ENCODE measurements around the gene TANC1.

Gene TANC1

GRCh38 chr2:159065313-159065712, 96.9 kb downstream of the TANC1 start:
- no peaks in the 10 kb centered on the region for H3K27me3 ChIP-seq (ENCODE audit: insufficient read depth, low read length, poor library complexity, severe bottlenecking)
- no peaks in the 10 kb centered on the region for H3K79me2 ChIP-seq (ENCODE audit: insufficient read depth, low read length)
- H3K9me3 ChIP-seq (ENCODE audit: insufficient read depth, low read depth, low read length): no peaks in the 10 kb centered on the region
- H3K4me1 ChIP-seq (ENCODE audit: insufficient read depth, low read length, poor library complexity, severe bottlenecking): peaks cover 6% of the 10 kb centered on the region
- no peaks in the 10 kb centered on the region for H4K20me1 ChIP-seq (ENCODE audit: insufficient read depth, low read length, poor library complexity, severe bottlenecking)
- no peaks in the 10 kb centered on the region for H3F3A ChIP-seq (ENCODE audit: low read depth)
- TF ChIP-seq EZH2phosphoT487 (IDR thresholded peaks at IDR 0.05; ENCODE audit: borderline replicate concordance) (no peak), CTCF (conservative IDR thresholded peaks at IDR 0.05; ENCODE audit: low read length) (no peak)
- H3K9ac ChIP-seq (ENCODE audit: low read depth, low read length, poor library complexity, severe bottlenecking): no peak overlapping the region
- H3K4me3 ChIP-seq (ENCODE audit: low read length, poor library complexity, severe bottlenecking): no peak overlapping the region
- H3K9me2 ChIP-seq (replicated peaks; ENCODE audit: low read depth, low read length): no peaks in the 10 kb centered on the region
- peak overlapping the region; percentile 86 for H2AFZ ChIP-seq (ENCODE audit: low read length)
- H3K4me2 ChIP-seq (ENCODE audit: low read depth, low read length, poor library complexity, severe bottlenecking): peak overlapping the region; percentile 46
- no peaks in the 10 kb centered on the region for H3K36me3 ChIP-seq (ENCODE audit: insufficient read depth, low read length)

- H3K4me2 ChIP-seq (ENCODE audit: low read depth, low read length, poor library complexity, severe bottlenecking): no peak overlapping the region
Measured at GRCh38 chr2:159065891-159066290, 97.5 kb downstream of the TANC1 start.

GRCh38 chr2:159066541-159067156, 98.2 kb downstream of the TANC1 start:
- Histone ChIP-seq H2AFZ (ENCODE audit: low read length) (no peak overlapping the region), H3K79me2 (ENCODE audit: insufficient read depth, low read length) (no peaks in the 10 kb centered on the region), H3K27me3 (ENCODE audit: insufficient read depth, low read length, poor library complexity, severe bottlenecking) (no peaks in the 10 kb centered on the region), H3K9me3 (ENCODE audit: insufficient read depth, low read depth, low read length) (no peaks in the 10 kb centered on the region), H3K36me3 (ENCODE audit: insufficient read depth, low read length) (no peaks in the 10 kb centered on the region), H3K9me2 (replicated peaks; ENCODE audit: low read depth, low read length) (no peaks in the 10 kb centered on the region), H3F3A (ENCODE audit: low read depth) (no peaks in the 10 kb centered on the region), H3K4me2 (ENCODE audit: low read depth, low read length, poor library complexity, severe bottlenecking) (no peak overlapping the region), H3K9ac (ENCODE audit: low read depth, low read length, poor library complexity, severe bottlenecking) (no peak overlapping the region), H3K4me3 (ENCODE audit: low read length, poor library complexity, severe bottlenecking) (no peak overlapping the region), H3K4me1 (ENCODE audit: insufficient read depth, low read length, poor library complexity, severe bottlenecking) (peaks cover 6% of the 10 kb centered on the region), H4K20me1 (ENCODE audit: insufficient read depth, low read length, poor library complexity, severe bottlenecking) (no peaks in the 10 kb centered on the region)
- no peak for TF ChIP-seq EZH2phosphoT487 (IDR thresholded peaks at IDR 0.05; ENCODE audit: borderline replicate concordance)
- no peak for TF ChIP-seq CTCF (conservative IDR thresholded peaks at IDR 0.05; ENCODE audit: low read length)

More at GRCh38 chr2:159065891-159066290, 97.5 kb downstream of the TANC1 start:
- Histone ChIP-seq H3K9me3 (ENCODE audit: insufficient read depth, low read depth, low read length) (no peaks in the 10 kb centered on the region), H3K36me3 (ENCODE audit: insufficient read depth, low read length) (no peaks in the 10 kb centered on the region), H2AFZ (ENCODE audit: low read length) (no peak overlapping the region), H3F3A (ENCODE audit: low read depth) (no peaks in the 10 kb centered on the region), H3K27me3 (ENCODE audit: insufficient read depth, low read length, poor library complexity, severe bottlenecking) (no peaks in the 10 kb centered on the region), H3K9me2 (replicated peaks; ENCODE audit: low read depth, low read length) (no peaks in the 10 kb centered on the region), H3K79me2 (ENCODE audit: insufficient read depth, low read length) (no peaks in the 10 kb centered on the region), H3K4me1 (ENCODE audit: insufficient read depth, low read length, poor library complexity, severe bottlenecking) (peaks cover 6% of the 10 kb centered on the region), H3K9ac (ENCODE audit: low read depth, low read length, poor library complexity, severe bottlenecking) (no peak overlapping the region), H4K20me1 (ENCODE audit: insufficient read depth, low read length, poor library complexity, severe bottlenecking) (no peaks in the 10 kb centered on the region), H3K4me3 (ENCODE audit: low read length, poor library complexity, severe bottlenecking) (no peak overlapping the region)
- TF ChIP-seq EZH2phosphoT487 (IDR thresholded peaks at IDR 0.05; ENCODE audit: borderline replicate concordance): no peak
- no peak for TF ChIP-seq CTCF (conservative IDR thresholded peaks at IDR 0.05; ENCODE audit: low read length)
